ENCODE results near the gene TWF2.

TWF2 gene

GRCh38 chr3:52237006-52237656 is 1.8 kb downstream of the TWF2 start:
- no peak for DNase-seq

- no peak for DNase-seq
Observed at GRCh38 chr3:52236424-52236886, 2.5 kb downstream of the TWF2 start.

GRCh38 chr3:52234516-52235447 is 4.2 kb downstream of the TWF2 start:
- no peak for DNase-seq

GRCh38 chr3:52233968-52234367 is 5.0 kb downstream of the TWF2 start:
- no peak for DNase-seq

GRCh38 chr3:52233108-52233591 is 5.8 kb downstream of the TWF2 start:
- no peak for DNase-seq

- DNase-seq, result no peak
Observed at GRCh38 chr3:52232279-52233107, 6.5 kb downstream of the TWF2 start.

- no peak for DNase-seq
Observed at GRCh38 chr3:52231502-52232278, 7.3 kb downstream of the TWF2 start.

- DNase-seq, result no peak
Observed at GRCh38 chr3:52230889-52231499, 8.0 kb downstream of the TWF2 start.

GRCh38 chr3:52230461-52230860 is 8.5 kb downstream of the TWF2 start:
- no peak for DNase-seq

- no peak for DNase-seq
Observed at GRCh38 chr3:52229656-52230055, 9.3 kb downstream of the TWF2 start.

- no peak for DNase-seq
Observed at GRCh38 chr3:52228751-52229291, 10.1 kb downstream of the TWF2 start.

GRCh38 chr3:52228266-52228665 is 10.7 kb downstream of the TWF2 start:
- DNase-seq, result no peak

- no peak for DNase-seq
Observed at GRCh38 chr3:52227766-52228165, 11.2 kb downstream of the TWF2 start.

- DNase-seq, result no peak
Observed at GRCh38 chr3:52227117-52227516, 11.8 kb downstream of the TWF2 start.

- DNase-seq, result peak; percentile 41
Observed at GRCh38 chr3:52226229-52226817, 12.6 kb downstream of the TWF2 start.

GRCh38 chr3:52225452-52226228 is 13.3 kb downstream of the TWF2 start, which contains the start of gene TLR9:
Gene TLR9, minus strand, starts transcription at chr3:52225645. Its CDS starts 116 bp downstream, at chr3:52225529.
- DNase-seq, result peak; percentile 95

- DNase-seq, result no peak
Observed at GRCh38 chr3:52223449-52224408, 15.2 kb downstream of the TWF2 start.

GRCh38 chr3:52222319-52223221 is 16.4 kb downstream of the TWF2 start:
- no peak for DNase-seq

All from GF-D8 (cell line).